ENCODE results near the gene RASGRF1. TPM values are rescaled to one million over a fixed set of nuclear protein-coding genes. Genes with fewer than 3 reads are reported as not detected.

RASGRF1 gene
- total RNA-seq, 5 donors from 2014 or later (not counting 1 experiment from before 2014, with no cell fraction given) = 0.09 to 0.49 (median 0.22) TPM; not detected in 2

- ChIA-PET CTCF (no interaction called here), POLR2A (no interaction called here)
- Histone ChIP-seq H3K4me3 (ENCODE audit: control insufficient read depth in 1 of 2, extremely low read depth in 1 of 2, low read length in 1 of 2) (no peak overlapping the region), H3K27me3 (replicated peaks in 1 of 2; ENCODE audit: control insufficient read depth in 2 of 2, extremely low read depth in 1 of 2, insufficient read depth in 2 of 2, low read length in 1 of 2) (peaks cover 0 to 4% of the 10 kb centered on the region in 2 experiments), H3K4me1 (ENCODE audit: control insufficient read depth in 1 of 2, extremely low read depth in 1 of 2, insufficient read depth in 2 of 2, low read length in 2 of 2) (peaks cover 2 to 7% of the 10 kb centered on the region in 2 experiments), H3K9me3 (no peaks in the 10 kb centered on the region), H3K27ac (ENCODE audit: low read length) (no peak overlapping the region), H3K36me3 (ENCODE audit: control insufficient read depth in 2 of 2, extremely low read depth in 1 of 2, insufficient read depth in 1 of 2, low read length in 1 of 2) (no peaks in the 10 kb centered on the region)
- Mint-ChIP-seq H3K4me3 (no peak overlapping the region), H3K4me1 (peaks cover 2 to 12% (median 6%) of the 10 kb centered on the region in 3 donors), H3K27ac (no peak overlapping the region), H3K27me3 (peaks cover under 1 to 2% of the 10 kb centered on the region in 2 donors), H3K36me3 (peaks cover 2% of the 10 kb centered on the region), H3K9me3 (no peaks in the 10 kb centered on the region)
- DNase-seq = no peak
- no peak for ATAC-seq (replicated peaks in 1 of 4)
- WGBS (ENCODE audit: insufficient coverage) = 85% methylated on average over 9 of the region's 12 CpGs
These were observed 157.3 kb downstream of the RASGRF1 start for GRCh38 chr15:78933187-78933822.

GRCh38 chr15:78932258-78932808 lies 158.2 kb downstream of the RASGRF1 start:
- H3K9me3 Mint-ChIP-seq = no peaks in the 10 kb centered on the region

GRCh38 chr15:78931439-78932257 lies 158.9 kb downstream of the RASGRF1 start:
- ATAC-seq (replicated peaks in 1 of 4) (no peak), DNase-seq (no peak)
- Mint-ChIP-seq H3K27ac (no peak overlapping the region), H3K4me3 (no peak overlapping the region), H3K36me3 (peaks cover 6% of the 10 kb centered on the region), H3K4me1 (peaks cover 0 to 5% (median 0%) of the 10 kb centered on the region in 3 donors), H3K9me3 (no peaks in the 10 kb centered on the region), H3K27me3 (no peaks in the 10 kb centered on the region)
- WGBS (ENCODE audit: insufficient coverage) = 93% methylated on average over 19 of the region's 21 CpGs
- Histone ChIP-seq H3K36me3 (ENCODE audit: control insufficient read depth in 2 of 2, extremely low read depth in 1 of 2, insufficient read depth in 1 of 2, low read length in 1 of 2) (no peaks in the 10 kb centered on the region), H3K27me3 (replicated peaks in 1 of 2; ENCODE audit: control insufficient read depth in 2 of 2, extremely low read depth in 1 of 2, insufficient read depth in 2 of 2, low read length in 1 of 2) (peaks cover 0 to under 1% of the 10 kb centered on the region in 2 experiments), H3K27ac (ENCODE audit: low read length) (no peak overlapping the region), H3K4me3 (ENCODE audit: control insufficient read depth in 1 of 2, extremely low read depth in 1 of 2, low read length in 1 of 2) (no peak overlapping the region), H3K4me1 (ENCODE audit: control insufficient read depth in 1 of 2, extremely low read depth in 1 of 2, insufficient read depth in 2 of 2, low read length in 2 of 2) (no peaks in the 10 kb centered on the region), H3K9me3 (no peaks in the 10 kb centered on the region)
- POLR2A ChIA-PET = no interaction called here
- CTCF ChIA-PET = no interaction called here

More at GRCh38 chr15:78932258-78932808, 158.2 kb downstream of the RASGRF1 start:
- H3K27ac Mint-ChIP-seq = no peak overlapping the region
- DNase-seq (no peak), ATAC-seq (replicated peaks in 1 of 4) (no peak)
- H3K27me3 Mint-ChIP-seq = no peaks in the 10 kb centered on the region
- H3K4me1 Mint-ChIP-seq = peaks cover 3 to 6% (median 5%) of the 10 kb centered on the region in 3 donors
- H3K36me3 Mint-ChIP-seq = no peaks in the 10 kb centered on the region
- ChIA-PET CTCF (no interaction called here), POLR2A (no interaction called here)
- Histone ChIP-seq H3K27ac (ENCODE audit: low read length) (no peak overlapping the region), H3K27me3 (replicated peaks in 1 of 2; ENCODE audit: control insufficient read depth in 2 of 2, extremely low read depth in 1 of 2, insufficient read depth in 2 of 2, low read length in 1 of 2) (peaks cover 0 to 4% of the 10 kb centered on the region in 2 experiments), H3K9me3 (no peaks in the 10 kb centered on the region), H3K4me1 (ENCODE audit: control insufficient read depth in 1 of 2, extremely low read depth in 1 of 2, insufficient read depth in 2 of 2, low read length in 2 of 2) (peaks cover 2 to 3% of the 10 kb centered on the region in 2 experiments), H3K4me3 (ENCODE audit: control insufficient read depth in 1 of 2, extremely low read depth in 1 of 2, low read length in 1 of 2) (no peak overlapping the region), H3K36me3 (ENCODE audit: control insufficient read depth in 2 of 2, extremely low read depth in 1 of 2, insufficient read depth in 1 of 2, low read length in 1 of 2) (no peaks in the 10 kb centered on the region)
- no peak overlapping the region for H3K4me3 Mint-ChIP-seq
- 95% methylated on average over 13 of the region's 13 CpGs for WGBS (ENCODE audit: insufficient coverage)

DNA sequence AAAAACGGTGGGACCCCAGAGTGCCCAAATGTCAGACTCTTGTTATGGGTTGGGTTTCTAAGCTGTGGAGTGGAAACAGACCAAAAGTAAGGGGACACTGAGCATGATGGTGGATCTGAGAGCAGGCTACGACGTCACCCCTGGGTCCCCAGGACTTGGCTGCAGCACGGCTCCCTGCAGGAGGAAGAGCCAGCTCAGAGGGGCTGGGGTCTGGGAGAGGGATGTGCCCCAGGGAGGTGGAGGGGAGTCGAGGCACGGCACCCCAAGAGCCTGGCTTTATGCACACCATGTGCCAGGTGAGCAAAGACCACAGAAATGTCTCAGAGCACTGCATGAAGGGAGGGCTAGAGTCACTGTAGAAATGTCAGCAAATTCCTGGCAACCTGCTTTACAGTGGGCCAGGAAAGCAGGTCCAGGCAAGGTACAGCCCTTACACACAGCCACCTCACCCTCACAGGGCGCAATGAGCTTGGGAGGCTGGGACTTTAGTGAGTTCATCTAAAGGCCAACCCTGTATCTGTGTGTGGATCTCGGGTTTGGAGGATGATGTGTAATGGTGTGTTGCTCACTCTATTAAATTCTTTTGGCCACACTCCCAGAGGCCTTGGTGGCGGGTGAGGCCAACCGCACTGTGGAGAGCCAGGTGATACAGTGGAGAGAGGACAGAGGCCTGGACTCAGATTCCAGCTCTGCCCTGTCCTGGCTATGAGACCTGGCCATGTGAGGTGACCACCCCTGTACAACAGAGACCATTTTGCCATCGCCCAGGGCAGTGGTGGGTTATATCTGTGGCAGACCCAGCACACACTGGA lies 159.8 kb downstream of the RASGRF1 start:
- H3K27me3 Mint-ChIP-seq = no peaks in the 10 kb centered on the region
- no peak overlapping the region for H3K4me3 Mint-ChIP-seq
- H3K36me3 Mint-ChIP-seq = peaks cover 6% of the 10 kb centered on the region
- 85% methylated on average over 8 of the region's 11 CpGs for WGBS (ENCODE audit: insufficient coverage)
- ChIA-PET POLR2A (no interaction called here), CTCF (interaction anchor here in 1 of 2 donors (0.7 kb wide), 1 partner anchor 68 kb away, joined by 5 read pairs; no protein-coding TSS in a partner anchor)
- no peaks in the 10 kb centered on the region for H3K9me3 Mint-ChIP-seq
- Histone ChIP-seq H3K4me1 (ENCODE audit: control insufficient read depth in 1 of 2, extremely low read depth in 1 of 2, insufficient read depth in 2 of 2, low read length in 2 of 2) (no peaks in the 10 kb centered on the region), H3K36me3 (ENCODE audit: control insufficient read depth in 2 of 2, extremely low read depth in 1 of 2, insufficient read depth in 1 of 2, low read length in 1 of 2) (peaks cover 0 to 5% of the 10 kb centered on the region in 2 donors), H3K27me3 (replicated peaks in 1 of 2; ENCODE audit: control insufficient read depth in 2 of 2, extremely low read depth in 1 of 2, insufficient read depth in 2 of 2, low read length in 1 of 2) (no peaks in the 10 kb centered on the region), H3K9me3 (no peaks in the 10 kb centered on the region), H3K27ac (ENCODE audit: low read length) (no peak overlapping the region), H3K4me3 (ENCODE audit: control insufficient read depth in 1 of 2, extremely low read depth in 1 of 2, low read length in 1 of 2) (no peak overlapping the region)
- peaks cover 0 to 5% (median 0%) of the 10 kb centered on the region in 3 donors for H3K4me1 Mint-ChIP-seq
- H3K27ac Mint-ChIP-seq = no peak overlapping the region
- DNase-seq = no peak
- ATAC-seq (replicated peaks in 1 of 4) = no peak

- POLR2A ChIA-PET = no interaction called here
- no peaks in the 10 kb centered on the region for H3K27me3 ChIP-seq (replicated peaks in 1 of 2; ENCODE audit: control insufficient read depth in 2 of 2, extremely low read depth in 1 of 2, insufficient read depth in 2 of 2, low read length in 1 of 2)
- H3K27ac Mint-ChIP-seq = no peak overlapping the region
- peaks cover 6% of the 10 kb centered on the region for H3K36me3 Mint-ChIP-seq
- CTCF ChIA-PET = no interaction called here
- no peak overlapping the region for H3K27ac ChIP-seq (ENCODE audit: low read length)
- no peaks in the 10 kb centered on the region for H3K9me3 ChIP-seq
- ATAC-seq (replicated peaks in 1 of 4) (no peak), DNase-seq (no peak)
- H3K4me1 ChIP-seq (ENCODE audit: control insufficient read depth in 1 of 2, extremely low read depth in 1 of 2, insufficient read depth in 2 of 2, low read length in 2 of 2) = no peaks in the 10 kb centered on the region
- H3K36me3 ChIP-seq (ENCODE audit: control insufficient read depth in 2 of 2, extremely low read depth in 1 of 2, insufficient read depth in 1 of 2, low read length in 1 of 2) = peaks cover 5 to 8% of the 10 kb centered on the region in 2 donors
- H3K4me1 Mint-ChIP-seq = peaks cover 0 to 5% (median 0%) of the 10 kb centered on the region in 3 donors
- WGBS (ENCODE audit: insufficient coverage) = 97% methylated on average over 8 of the region's 16 CpGs
- H3K9me3 Mint-ChIP-seq = no peaks in the 10 kb centered on the region
- no peak overlapping the region for H3K4me3 Mint-ChIP-seq
- H3K27me3 Mint-ChIP-seq = no peaks in the 10 kb centered on the region
- H3K4me3 ChIP-seq (ENCODE audit: control insufficient read depth in 1 of 2, extremely low read depth in 1 of 2, low read length in 1 of 2) = no peak overlapping the region
These were observed 160.9 kb downstream of the RASGRF1 start for GRCh38 chr15:78929536-78930264.
